ENCODE results near the gene NRDC.

Gene NRDC

GRCh38 chr1:51908499-51908898 is 30.0 kb upstream of the NRDC start:
- no peak for DNase-seq (ENCODE audit: low spot score)
- H3K23ac ChIP-seq (ENCODE audit: low read depth, low read length, poor library complexity) = no peak overlapping the region
- H3K14ac ChIP-seq (ENCODE audit: low read length) = no peak overlapping the region
- no peaks in the 10 kb centered on the region for H3K79me1 ChIP-seq (ENCODE audit: low read depth, low read length)
- H2AFZ ChIP-seq (ENCODE audit: low read length) = no peak overlapping the region
- H4K8ac ChIP-seq (ENCODE audit: low read depth, low read length) = no peak overlapping the region
- H2BK120ac ChIP-seq (ENCODE audit: low read depth, low read length) = no peak overlapping the region
- H3K9me3 ChIP-seq (replicated peaks in 1 of 2; ENCODE audit: control insufficient read depth in 2 of 2, insufficient read depth in 1 of 2, low read depth in 1 of 2, low read length in 2 of 2) = no peaks in the 10 kb centered on the region
- H2AK5ac ChIP-seq (ENCODE audit: low read depth, low read length) = no peak overlapping the region
- no peaks in the 10 kb centered on the region for H3K36me3 ChIP-seq (replicated peaks in 1 of 2; ENCODE audit: control insufficient read depth in 2 of 2, insufficient read depth in 2 of 2, low read length in 2 of 2)
- no peak overlapping the region for H4K91ac ChIP-seq (ENCODE audit: low read depth, low read length, poor library complexity)
- no CpG with 5 or more reads among the region's 2 CpGs for WGBS, 2 donors (ENCODE audit: extremely low coverage in 2 of 2, insufficient read length in 2 of 2, insufficient replicate concordance in 1 of 2)
- no peak overlapping the region for H3K18ac ChIP-seq (ENCODE audit: low read length)
- H2BK15ac ChIP-seq (ENCODE audit: low read length) = no peak overlapping the region
- H3K27ac ChIP-seq (replicated peaks; ENCODE audit: low read length) = no peak overlapping the region
- H3K4me2 ChIP-seq (ENCODE audit: insufficient read depth, low read length, poor library complexity, severe bottlenecking) = no peak overlapping the region
- H2BK12ac ChIP-seq (ENCODE audit: low read length) = no peak overlapping the region
- H3K4ac ChIP-seq (ENCODE audit: low read length) = no peak overlapping the region
- H3K4me1 ChIP-seq (ENCODE audit: control insufficient read depth in 2 of 2, insufficient read depth in 1 of 2, low read depth in 1 of 2, low read length in 2 of 2) = peaks cover 0 to 5% of the 10 kb centered on the region in 2 donors
- H3K4me3 ChIP-seq (ENCODE audit: low read length in 2 of 2) = no peak overlapping the region
- H3K27me3 ChIP-seq (ENCODE audit: control insufficient read depth in 3 of 3, insufficient read depth in 3 of 3, low read depth in 1 of 3, low read length in 3 of 3) = peaks cover 0 to 72% (median 0%) of the 10 kb centered on the region in 3 experiments
- H3K9ac ChIP-seq (ENCODE audit: low read depth, low read length, poor library complexity) = no peak overlapping the region
- H2BK5ac ChIP-seq (ENCODE audit: low read length) = no peak overlapping the region

- H3K4me1 ChIP-seq (ENCODE audit: control insufficient read depth in 2 of 2, insufficient read depth in 1 of 2, low read depth in 1 of 2, low read length in 2 of 2) = peaks cover 0 to 5% of the 10 kb centered on the region in 2 donors
- H3K9ac ChIP-seq (ENCODE audit: low read depth, low read length, poor library complexity) = no peak overlapping the region
- H2AFZ ChIP-seq (ENCODE audit: low read length) = no peak overlapping the region
- no peak overlapping the region for H3K4ac ChIP-seq (ENCODE audit: low read length)
- H3K23ac ChIP-seq (ENCODE audit: low read depth, low read length, poor library complexity) = no peak overlapping the region
- no peak overlapping the region for H3K14ac ChIP-seq (ENCODE audit: low read length)
- no peak overlapping the region for H2BK120ac ChIP-seq (ENCODE audit: low read depth, low read length)
- H3K79me1 ChIP-seq (ENCODE audit: low read depth, low read length) = no peaks in the 10 kb centered on the region
- no CpG with 5 or more reads among the region's 4 CpGs for WGBS, 2 donors (ENCODE audit: extremely low coverage in 2 of 2, insufficient read length in 2 of 2, insufficient replicate concordance in 1 of 2)
- no peak overlapping the region for H2BK15ac ChIP-seq (ENCODE audit: low read length)
- H3K27ac ChIP-seq (replicated peaks; ENCODE audit: low read length) = no peak overlapping the region
- H3K18ac ChIP-seq (ENCODE audit: low read length) = no peak overlapping the region
- no peaks in the 10 kb centered on the region for H3K9me3 ChIP-seq (replicated peaks in 1 of 2; ENCODE audit: control insufficient read depth in 2 of 2, insufficient read depth in 1 of 2, low read depth in 1 of 2, low read length in 2 of 2)
- H2AK5ac ChIP-seq (ENCODE audit: low read depth, low read length) = no peak overlapping the region
- H4K8ac ChIP-seq (ENCODE audit: low read depth, low read length) = no peak overlapping the region
- no peaks in the 10 kb centered on the region for H3K36me3 ChIP-seq (replicated peaks in 1 of 2; ENCODE audit: control insufficient read depth in 2 of 2, insufficient read depth in 2 of 2, low read length in 2 of 2)
- no peak overlapping the region for H2BK12ac ChIP-seq (ENCODE audit: low read length)
- no peak overlapping the region for H2BK5ac ChIP-seq (ENCODE audit: low read length)
- H3K4me2 ChIP-seq (ENCODE audit: insufficient read depth, low read length, poor library complexity, severe bottlenecking) = no peak overlapping the region
- H3K27me3 ChIP-seq (ENCODE audit: control insufficient read depth in 3 of 3, insufficient read depth in 3 of 3, low read depth in 1 of 3, low read length in 3 of 3) = peaks cover 0 to 79% (median 0%) of the 10 kb centered on the region in 3 experiments
- no peak overlapping the region for H4K91ac ChIP-seq (ENCODE audit: low read depth, low read length, poor library complexity)
- no peak for DNase-seq (ENCODE audit: low spot score)
- H3K4me3 ChIP-seq (ENCODE audit: low read length in 2 of 2) = no peak overlapping the region
Observed at GRCh38 chr1:51907079-51907702, 28.7 kb upstream of the NRDC start.

- Histone ChIP-seq H3K27me3 (ENCODE audit: control insufficient read depth in 3 of 3, insufficient read depth in 3 of 3, low read depth in 1 of 3, low read length in 3 of 3) (peaks cover 0 to 77% (median 0%) of the 10 kb centered on the region in 3 experiments), H3K27ac (replicated peaks; ENCODE audit: low read length) (no peak overlapping the region), H2BK12ac (ENCODE audit: low read length) (no peak overlapping the region), H2BK120ac (ENCODE audit: low read depth, low read length) (no peak overlapping the region), H3K9ac (ENCODE audit: low read depth, low read length, poor library complexity) (no peak overlapping the region), H4K8ac (ENCODE audit: low read depth, low read length) (no peak overlapping the region), H3K9me3 (replicated peaks in 1 of 2; ENCODE audit: control insufficient read depth in 2 of 2, insufficient read depth in 1 of 2, low read depth in 1 of 2, low read length in 2 of 2) (no peaks in the 10 kb centered on the region), H2BK5ac (ENCODE audit: low read length) (no peak overlapping the region), H4K91ac (ENCODE audit: low read depth, low read length, poor library complexity) (no peak overlapping the region), H3K4ac (ENCODE audit: low read length) (no peak overlapping the region), H2AK5ac (ENCODE audit: low read depth, low read length) (no peak overlapping the region), H3K4me1 (ENCODE audit: control insufficient read depth in 2 of 2, insufficient read depth in 1 of 2, low read depth in 1 of 2, low read length in 2 of 2) (peaks cover 0 to 5% of the 10 kb centered on the region in 2 donors), H3K79me1 (ENCODE audit: low read depth, low read length) (no peaks in the 10 kb centered on the region), H3K4me2 (ENCODE audit: insufficient read depth, low read length, poor library complexity, severe bottlenecking) (no peak overlapping the region), H3K14ac (ENCODE audit: low read length) (no peak overlapping the region), H3K36me3 (replicated peaks in 1 of 2; ENCODE audit: control insufficient read depth in 2 of 2, insufficient read depth in 2 of 2, low read length in 2 of 2) (no peaks in the 10 kb centered on the region), H3K4me3 (ENCODE audit: low read length in 2 of 2) (no peak overlapping the region), H3K23ac (ENCODE audit: low read depth, low read length, poor library complexity) (no peak overlapping the region), H2BK15ac (ENCODE audit: low read length) (no peak overlapping the region), H3K18ac (ENCODE audit: low read length) (no peak overlapping the region), H2AFZ (ENCODE audit: low read length) (no peak overlapping the region)
- WGBS, 2 donors (ENCODE audit: extremely low coverage in 2 of 2, insufficient read length in 2 of 2, insufficient replicate concordance in 1 of 2) = no CpG with 5 or more reads among the region's 4 CpGs
- no peak for DNase-seq (ENCODE audit: low spot score)
Observed at GRCh38 chr1:51906306-51907078, 28.0 kb upstream of the NRDC start.

GRCh38 chr1:51902456-51902855 is 23.9 kb upstream of the NRDC start:
- H4K91ac ChIP-seq (ENCODE audit: low read depth, low read length, poor library complexity) = no peak overlapping the region
- H3K14ac ChIP-seq (ENCODE audit: low read length) = no peak overlapping the region
- no peak overlapping the region for H2BK5ac ChIP-seq (ENCODE audit: low read length)
- no peak overlapping the region for H2BK120ac ChIP-seq (ENCODE audit: low read depth, low read length)
- H3K23ac ChIP-seq (ENCODE audit: low read depth, low read length, poor library complexity) = no peak overlapping the region
- no peak overlapping the region for H3K4ac ChIP-seq (ENCODE audit: low read length)
- no peak overlapping the region for H4K8ac ChIP-seq (ENCODE audit: low read depth, low read length)
- H3K4me1 ChIP-seq (ENCODE audit: control insufficient read depth in 2 of 2, insufficient read depth in 1 of 2, low read depth in 1 of 2, low read length in 2 of 2) = peaks cover 4 to 12% of the 10 kb centered on the region in 2 donors
- no peak for DNase-seq (ENCODE audit: low spot score)
- no peaks in the 10 kb centered on the region for H3K9me3 ChIP-seq (replicated peaks in 1 of 2; ENCODE audit: control insufficient read depth in 2 of 2, insufficient read depth in 1 of 2, low read depth in 1 of 2, low read length in 2 of 2)
- H2BK12ac ChIP-seq (ENCODE audit: low read length) = no peak overlapping the region
- H3K4me3 ChIP-seq (ENCODE audit: low read length in 2 of 2) = no peak overlapping the region
- peaks cover 0 to 49% (median 0%) of the 10 kb centered on the region in 3 experiments for H3K27me3 ChIP-seq (ENCODE audit: control insufficient read depth in 3 of 3, insufficient read depth in 3 of 3, low read depth in 1 of 3, low read length in 3 of 3)
- no peaks in the 10 kb centered on the region for H3K79me1 ChIP-seq (ENCODE audit: low read depth, low read length)
- no peak overlapping the region for H3K18ac ChIP-seq (ENCODE audit: low read length)
- H2AFZ ChIP-seq (ENCODE audit: low read length) = no peak overlapping the region
- no CpG with 5 or more reads among the region's 5 CpGs for WGBS, 2 donors (ENCODE audit: extremely low coverage in 2 of 2, insufficient read length in 2 of 2, insufficient replicate concordance in 1 of 2)
- no peaks in the 10 kb centered on the region for H3K36me3 ChIP-seq (replicated peaks in 1 of 2; ENCODE audit: control insufficient read depth in 2 of 2, insufficient read depth in 2 of 2, low read length in 2 of 2)
- H3K9ac ChIP-seq (ENCODE audit: low read depth, low read length, poor library complexity) = no peak overlapping the region
- no peak overlapping the region for H2BK15ac ChIP-seq (ENCODE audit: low read length)
- H3K4me2 ChIP-seq (ENCODE audit: insufficient read depth, low read length, poor library complexity, severe bottlenecking) = no peak overlapping the region
- no peak overlapping the region for H3K27ac ChIP-seq (replicated peaks; ENCODE audit: low read length)
- no peak overlapping the region for H2AK5ac ChIP-seq (ENCODE audit: low read depth, low read length)

Measured in neuronal stem cell (in vitro differentiated cells).